Measurements from ENCODE around the gene IL17RE. TPM values are rescaled to one million over a fixed set of nuclear protein-coding genes. Genes with fewer than 3 reads are reported as not detected.

Gene IL17RE
- total and polyA plus RNA-seq, 9 of the 15 experiments (the other 6 are each of a cell fraction or from before 2014, with no cell fraction given): 0.32 to 1.9 (median 0.51) TPM; not detected in 4

DNA sequence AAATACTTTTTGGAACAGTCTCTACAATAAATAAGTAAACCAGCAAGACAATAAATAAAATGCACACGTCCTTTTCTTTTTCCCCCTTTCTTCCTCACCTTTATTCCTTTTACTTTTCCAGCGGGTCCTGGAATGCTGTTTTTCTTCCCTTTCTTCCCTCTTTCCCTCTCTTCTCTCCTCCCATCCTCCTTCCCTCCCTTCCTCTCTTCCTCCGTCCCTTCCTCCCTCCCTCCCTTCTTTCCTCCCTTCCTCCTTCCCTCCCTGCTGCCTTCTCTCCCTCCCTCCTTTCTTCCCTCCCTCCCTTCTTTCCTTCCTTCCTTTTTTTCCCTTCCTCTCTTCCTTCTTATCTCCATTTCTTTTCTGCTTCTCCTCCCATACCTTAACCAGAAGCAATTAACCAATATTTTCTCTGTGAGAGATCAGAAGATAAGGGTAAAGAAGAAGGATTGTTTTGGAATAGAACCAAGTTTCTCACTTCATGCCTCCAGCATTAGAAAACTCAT is 3.3 kb upstream of the IL17RE start (continued):
- TF ChIP-seq, protein P1, sequence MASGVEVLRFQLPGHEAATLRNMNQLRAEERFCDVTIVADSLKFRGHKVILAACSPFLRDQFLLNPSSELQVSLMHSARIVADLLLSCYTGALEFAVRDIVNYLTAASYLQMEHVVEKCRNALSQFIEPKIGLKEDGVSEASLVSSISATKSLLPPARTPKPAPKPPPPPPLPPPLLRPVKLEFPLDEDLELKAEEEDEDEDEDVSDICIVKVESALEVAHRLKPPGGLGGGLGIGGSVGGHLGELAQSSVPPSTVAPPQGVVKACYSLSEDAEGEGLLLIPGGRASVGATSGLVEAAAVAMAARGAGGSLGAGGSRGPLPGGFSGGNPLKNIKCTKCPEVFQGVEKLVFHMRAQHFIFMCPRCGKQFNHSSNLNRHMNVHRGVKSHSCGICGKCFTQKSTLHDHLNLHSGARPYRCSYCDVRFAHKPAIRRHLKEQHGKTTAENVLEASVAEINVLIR (CRISPR knock-in tag; IDR thresholded peaks at IDR 0.05): no peak
- TF ChIP-seq POLR2AphosphoS5 (IDR thresholded peaks at IDR 0.05; ENCODE audit: control insufficient read depth, insufficient read depth, low read depth, low read length) (no peak), POLR2H (tag; IDR thresholded peaks at IDR 0.05; ENCODE audit: low read depth) (no peak), ZNF785 (CRISPR knock-in tag; IDR thresholded peaks at IDR 0.05) (no peak), BCOR (IDR thresholded peaks at IDR 0.05) (no peak), ADNP (tag; IDR thresholded peaks at IDR 0.05) (no peak), RBM17 (IDR thresholded peaks at IDR 0.05; ENCODE audit: borderline replicate concordance, low read depth, low read length) (no peak), JUNB (CRISPR knock-in tag; conservative IDR thresholded peaks at IDR 0.05) (no peak), PRPF4 (IDR thresholded peaks at IDR 0.05; ENCODE audit: insufficient read depth, low read depth, low read length, poor library complexity, severe bottlenecking) (no peak), PHF21A (IDR thresholded peaks at IDR 0.05; ENCODE audit: borderline replicate concordance, low read depth) (no peak), ZNF239 (CRISPR knock-in tag; IDR thresholded peaks at IDR 0.05) (no peak), NFYB (IDR thresholded peaks at IDR 0.05; ENCODE audit: extremely low read depth, insufficient read length) (no peak), ARID1B (IDR thresholded peaks at IDR 0.05) (no peak), KHSRP (IDR thresholded peaks at IDR 0.05) (0 out of 2 replicates have a peak, but pooled peaks have one; percentile 32), PTTG1 (tag; IDR thresholded peaks at IDR 0.05; ENCODE audit: low read depth) (no peak), TCF7 (IDR thresholded peaks at IDR 0.05; ENCODE audit: borderline replicate concordance) (no peak)
- TF ChIP-seq, protein P2, sequence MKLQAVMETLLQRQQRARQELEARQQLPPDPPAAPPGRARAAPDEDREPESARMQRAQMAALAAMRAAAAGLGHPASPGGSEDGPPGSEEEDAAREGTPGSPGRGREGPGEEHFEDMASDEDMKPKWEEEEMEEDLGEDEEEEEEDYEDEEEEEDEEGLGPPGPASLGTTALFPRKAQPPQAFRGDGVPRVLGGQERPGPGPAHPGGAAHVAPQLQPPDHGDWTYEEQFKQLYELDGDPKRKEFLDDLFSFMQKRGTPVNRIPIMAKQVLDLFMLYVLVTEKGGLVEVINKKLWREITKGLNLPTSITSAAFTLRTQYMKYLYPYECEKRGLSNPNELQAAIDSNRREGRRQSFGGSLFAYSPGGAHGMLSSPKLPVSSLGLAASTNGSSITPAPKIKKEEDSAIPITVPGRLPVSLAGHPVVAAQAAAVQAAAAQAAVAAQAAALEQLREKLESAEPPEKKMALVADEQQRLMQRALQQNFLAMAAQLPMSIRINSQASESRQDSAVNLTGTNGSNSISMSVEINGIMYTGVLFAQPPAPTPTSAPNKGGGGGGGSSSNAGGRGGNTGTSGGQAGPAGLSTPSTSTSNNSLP (IDR thresholded peaks at IDR 0.05; ENCODE audit: borderline replicate concordance, low read depth, low read length): no peak
- TF ChIP-seq, protein P3, sequence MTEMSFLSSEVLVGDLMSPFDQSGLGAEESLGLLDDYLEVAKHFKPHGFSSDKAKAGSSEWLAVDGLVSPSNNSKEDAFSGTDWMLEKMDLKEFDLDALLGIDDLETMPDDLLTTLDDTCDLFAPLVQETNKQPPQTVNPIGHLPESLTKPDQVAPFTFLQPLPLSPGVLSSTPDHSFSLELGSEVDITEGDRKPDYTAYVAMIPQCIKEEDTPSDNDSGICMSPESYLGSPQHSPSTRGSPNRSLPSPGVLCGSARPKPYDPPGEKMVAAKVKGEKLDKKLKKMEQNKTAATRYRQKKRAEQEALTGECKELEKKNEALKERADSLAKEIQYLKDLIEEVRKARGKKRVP (CRISPR knock-in tag; IDR thresholded peaks at IDR 0.05): no peak
- TF ChIP-seq, protein P4, sequence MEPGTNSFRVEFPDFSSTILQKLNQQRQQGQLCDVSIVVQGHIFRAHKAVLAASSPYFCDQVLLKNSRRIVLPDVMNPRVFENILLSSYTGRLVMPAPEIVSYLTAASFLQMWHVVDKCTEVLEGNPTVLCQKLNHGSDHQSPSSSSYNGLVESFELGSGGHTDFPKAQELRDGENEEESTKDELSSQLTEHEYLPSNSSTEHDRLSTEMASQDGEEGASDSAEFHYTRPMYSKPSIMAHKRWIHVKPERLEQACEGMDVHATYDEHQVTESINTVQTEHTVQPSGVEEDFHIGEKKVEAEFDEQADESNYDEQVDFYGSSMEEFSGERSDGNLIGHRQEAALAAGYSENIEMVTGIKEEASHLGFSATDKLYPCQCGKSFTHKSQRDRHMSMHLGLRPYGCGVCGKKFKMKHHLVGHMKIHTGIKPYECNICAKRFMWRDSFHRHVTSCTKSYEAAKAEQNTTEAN (CRISPR knock-in tag; IDR thresholded peaks at IDR 0.05): no peak

Measured in K562 (cell line).